Mesothelial cell of epicardium (in vitro differentiated cells): ENCODE measurements around the gene CEP85. TPM values are rescaled to one million over a fixed set of nuclear protein-coding genes. Genes with fewer than 3 reads are reported as not detected.

Experiments
- DNase-seq, 2 experiments: peaks; one replicate each; pipeline ENCODE4 v3.0.0; 2021; ENCODE audit warnings: low spot score in 2 of 2; ENCODE audit not compliant: unreplicated experiment in 2 of 2
- H3K27ac Mint-ChIP-seq: 2 replicates; pipeline ENCODE4 v1.8.0; 2021; ENCODE audit warnings: mixed read lengths
- H3K27me3 Mint-ChIP-seq: 2 replicates; pipeline ENCODE4 v1.8.0; 2021; ENCODE audit warnings: low read depth, mixed read lengths
- H3K36me3 Mint-ChIP-seq: 2 replicates; pipeline ENCODE4 v1.8.0; 2021; ENCODE audit warnings: mixed read lengths
- H3K4me1 Mint-ChIP-seq: 2 replicates; pipeline ENCODE4 v1.8.0; 2021; ENCODE audit warnings: mixed read lengths
- H3K4me3 Mint-ChIP-seq: 2 replicates; pipeline ENCODE4 v1.8.0; 2021; ENCODE audit warnings: mild to moderate bottlenecking, moderate library complexity, mixed read lengths
- H3K9me3 Mint-ChIP-seq: 2 replicates; pipeline ENCODE4 v1.8.0; 2021; ENCODE audit warnings: mixed read lengths
- CTCF ChIP-seq: fragments of 200-600 bp; sonication (generic); IDR thresholded peaks from one replicate; pipeline ENCODE4 v1.5.0; 2021; ENCODE audit warnings: antibody characterized with exemption; ENCODE audit not compliant: unreplicated experiment
- total RNA-seq: library from RNA; stranded (reverse); gene quantifications from 3 replicates; pipeline ENCODE4 v1.2.1, GENCODE V29; 2021

CEP85 gene
- total RNA-seq, 1 donor from 2014 or later = 20.3 TPM

- Mint-ChIP-seq H3K4me3 (peak within 1 kb of the TSS; percentile 87), H3K27me3 (no peaks in the 10 kb centered on the region), H3K9me3 (no peaks in the 10 kb centered on the region), H3K36me3 (peaks cover 4% of the 10 kb centered on the region), H3K27ac (peak within 1 kb of the TSS; percentile 88), H3K4me1 (peaks cover 31% of the 10 kb centered on the region)
- TF ChIP-seq CTCF = no peak
- peak; percentile 65 to 81 for DNase-seq
These were observed 45.7 kb downstream of the CEP85 start, which contains the start of gene SH3BGRL3 for GRCh38 chr1:26279456-26280332. Gene SH3BGRL3 (plus strand): TSS chr1:26280086. CDS start chr1:26280156, 70 bp downstream.

- Mint-ChIP-seq H3K4me3 (peak overlapping the region; percentile 87), H3K27ac (peak overlapping the region; percentile 47), H3K9me3 (no peaks in the 10 kb centered on the region), H3K4me1 (peaks cover 34% of the 10 kb centered on the region), H3K36me3 (peaks cover 3% of the 10 kb centered on the region), H3K27me3 (no peaks in the 10 kb centered on the region)
- DNase-seq = no peak
- TF ChIP-seq CTCF = no peak
These were observed 46.5 kb downstream of the CEP85 start for GRCh38 chr1:26280333-26281042.

- peaks cover 1% of the 10 kb centered on the region for H3K36me3 Mint-ChIP-seq
- H3K9me3 Mint-ChIP-seq = no peaks in the 10 kb centered on the region
- H3K4me3 Mint-ChIP-seq = peak overlapping the region; percentile 59
These were observed 47.3 kb downstream of the CEP85 start for GRCh38 chr1:26281091-26281958.

GRCh38 chr1:26281971-26282370 lies 48.0 kb downstream of the CEP85 start:
- no peak for TF ChIP-seq CTCF
- H3K4me3 Mint-ChIP-seq = no peak overlapping the region
- H3K9me3 Mint-ChIP-seq = no peaks in the 10 kb centered on the region
- H3K36me3 Mint-ChIP-seq = peaks cover 1% of the 10 kb centered on the region
- H3K27me3 Mint-ChIP-seq = no peaks in the 10 kb centered on the region
- H3K27ac Mint-ChIP-seq = no peak overlapping the region
- peaks cover 28% of the 10 kb centered on the region for H3K4me1 Mint-ChIP-seq
- no peak for DNase-seq

More at GRCh38 chr1:26281091-26281958, 47.3 kb downstream of the CEP85 start:
- Mint-ChIP-seq H3K27me3 (no peaks in the 10 kb centered on the region), H3K4me1 (peaks cover 28% of the 10 kb centered on the region), H3K27ac (peak overlapping the region; percentile 47)
- no peak for DNase-seq
- no peak for TF ChIP-seq CTCF

- Mint-ChIP-seq H3K9me3 (no peaks in the 10 kb centered on the region), H3K27me3 (no peaks in the 10 kb centered on the region), H3K36me3 (peaks cover 1% of the 10 kb centered on the region), H3K4me3 (no peak overlapping the region), H3K4me1 (peaks cover 28% of the 10 kb centered on the region), H3K27ac (no peak overlapping the region)
- no peak for TF ChIP-seq CTCF
- DNase-seq = no peak
These were observed 48.5 kb downstream of the CEP85 start for GRCh38 chr1:26282401-26282918.
